Activated naive CD8-positive, alpha-beta T cell treated with anti-CD3 and anti-CD28 coated beads, Interleukin-2, amount 50 U/mL, for 16 hours (primary cell): ENCODE results near the gene PARP1.

Experiments used
- DNase-seq: peaks from one replicate; pipeline ENCODE4 v3.0.0-alpha.2; 2020; ENCODE audit warnings: low read depth, low spot score

Gene PARP1

DNA sequence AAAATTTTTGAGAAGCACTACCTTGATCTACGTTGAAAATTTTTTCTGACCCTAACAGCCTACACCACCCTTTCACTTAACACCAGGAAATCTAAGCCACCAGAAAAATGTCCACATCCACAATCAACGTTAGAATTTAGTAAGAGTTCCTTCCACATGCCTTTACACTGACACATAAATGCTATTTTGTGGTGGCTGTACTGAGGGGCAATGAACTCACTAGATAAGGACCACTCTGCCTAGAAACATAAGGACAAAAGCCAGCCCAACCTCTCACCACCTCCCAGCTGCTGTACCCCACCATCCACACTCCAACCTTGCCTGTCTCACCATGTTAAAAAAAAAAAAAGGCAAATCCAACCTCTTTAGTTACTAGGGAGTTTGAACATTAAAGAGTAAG is 29.8 kb downstream of the PARP1 start:
- DNase-seq: no peak

DNA sequence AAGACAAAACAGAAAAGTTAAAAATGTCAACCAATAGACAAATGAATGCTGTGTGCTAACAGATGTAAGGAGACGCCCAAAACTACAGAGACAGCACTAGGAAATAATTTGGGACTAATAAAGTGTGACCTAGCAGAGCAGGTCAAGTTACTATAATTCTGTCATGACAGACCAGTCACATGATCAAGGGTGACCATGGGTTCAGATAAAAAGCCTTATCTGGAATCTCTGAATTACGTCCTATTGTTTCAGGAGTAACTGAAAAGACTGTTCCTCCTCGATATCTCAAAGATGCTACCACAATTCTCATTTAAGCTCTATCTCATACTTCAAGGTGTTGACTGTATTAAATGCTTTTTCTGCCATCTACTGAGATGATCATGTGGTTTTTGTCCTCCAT is 31.6 kb downstream of the PARP1 start:
- DNase-seq: no peak

DNA sequence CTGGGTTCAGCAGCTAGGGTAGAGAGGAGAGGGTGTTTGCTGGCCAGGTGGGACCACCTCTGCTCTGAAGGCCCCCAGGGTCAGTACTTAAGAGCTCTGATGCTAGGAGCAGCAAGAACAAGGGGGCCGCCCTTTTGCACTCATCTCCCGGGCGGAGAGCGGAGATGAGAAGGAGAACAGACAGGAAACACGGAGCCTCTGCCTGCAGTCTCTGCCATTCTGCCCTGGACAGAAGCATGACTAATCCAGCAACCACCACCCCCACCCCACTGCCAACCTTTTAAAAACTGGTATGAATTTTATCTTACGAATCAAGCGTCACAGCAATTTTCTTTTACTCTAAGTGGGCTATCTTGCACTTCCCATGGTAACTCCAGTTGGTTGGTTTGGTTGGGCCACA is 34.5 kb downstream of the PARP1 start:
- DNase-seq: no peak

DNA sequence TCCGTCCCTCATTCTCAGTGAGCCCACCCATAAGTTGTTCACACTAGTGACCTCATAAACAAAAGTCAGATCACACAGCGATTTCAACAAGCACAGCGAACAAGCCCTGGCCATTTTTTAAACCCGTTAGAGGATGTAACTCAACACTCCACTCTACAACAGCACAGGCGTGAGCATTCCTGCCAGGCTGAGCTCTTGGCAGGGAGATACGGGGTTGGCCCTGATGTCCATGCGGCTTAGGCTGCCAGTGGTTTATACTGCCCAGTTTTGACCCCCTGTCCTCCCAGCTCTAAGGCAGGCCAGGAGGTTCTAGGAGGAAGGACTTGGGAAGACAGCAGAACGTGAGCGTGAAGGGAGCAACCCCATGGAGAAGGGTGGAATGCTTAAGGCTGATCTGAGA is 35.0 kb downstream of the PARP1 start:
- DNase-seq: no peak

DNA sequence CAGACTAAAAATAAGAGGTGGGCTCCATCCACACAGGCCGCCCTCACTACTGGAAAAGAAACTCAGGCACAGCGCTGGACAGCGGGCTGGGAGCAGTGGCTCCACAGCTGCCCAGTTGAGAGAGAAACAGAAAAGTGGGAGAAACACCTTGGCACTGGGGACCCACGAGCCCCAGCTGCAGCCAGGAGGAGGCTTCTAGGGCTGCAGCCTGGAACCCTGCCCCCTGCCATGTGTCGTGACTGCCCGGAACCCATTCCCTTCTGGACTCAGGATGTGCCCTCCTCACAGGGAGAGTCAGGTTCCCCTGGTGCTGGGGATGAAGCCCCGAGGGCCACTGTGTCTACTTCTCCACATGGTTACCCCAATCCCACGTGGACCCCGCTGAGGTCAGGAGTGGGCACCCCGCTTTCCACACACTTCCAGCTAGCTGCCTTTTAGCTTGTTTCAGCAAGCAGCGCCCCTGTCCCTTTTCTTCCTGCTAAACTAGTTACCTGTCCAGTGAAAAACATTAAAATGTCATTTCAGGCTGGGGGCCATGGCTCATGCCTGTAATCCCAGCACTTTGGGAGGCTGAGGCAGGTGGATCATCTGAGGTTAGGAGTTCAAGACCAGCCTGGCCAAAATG is 35.9 kb downstream of the PARP1 start:
- DNase-seq: no peak

DNA sequence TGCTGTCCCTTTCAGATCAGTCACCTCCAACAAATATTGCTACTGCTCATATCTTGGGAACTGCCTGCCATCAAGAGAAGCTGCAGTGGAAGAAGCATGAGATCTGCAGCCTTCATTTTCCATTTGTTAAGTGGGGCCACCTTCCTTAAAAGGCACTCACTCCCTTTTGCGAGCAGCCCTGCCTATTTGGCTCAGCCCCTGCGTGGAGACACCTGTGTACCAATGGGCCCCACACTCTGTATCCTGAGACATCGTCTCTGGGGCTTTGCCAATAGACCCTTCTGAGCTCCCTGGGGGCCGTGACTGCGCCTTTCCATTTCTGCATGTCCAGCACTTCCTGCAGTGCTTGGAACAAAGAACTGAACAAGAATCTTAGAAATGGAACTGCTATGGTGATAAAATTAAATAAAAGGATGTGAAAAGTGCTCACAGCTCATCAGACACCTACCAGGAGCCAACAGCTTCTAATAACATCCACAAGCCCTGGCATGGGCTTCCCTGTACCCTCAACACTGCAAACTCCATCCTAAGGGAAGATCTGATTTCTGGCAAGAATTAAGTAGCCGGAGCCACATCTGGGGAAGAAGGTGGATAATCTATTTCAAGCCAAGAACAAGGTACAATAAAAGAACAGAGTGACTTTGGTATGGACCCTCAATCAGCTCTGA is 36.7 kb downstream of the PARP1 start:
- DNase-seq: no peak

DNA sequence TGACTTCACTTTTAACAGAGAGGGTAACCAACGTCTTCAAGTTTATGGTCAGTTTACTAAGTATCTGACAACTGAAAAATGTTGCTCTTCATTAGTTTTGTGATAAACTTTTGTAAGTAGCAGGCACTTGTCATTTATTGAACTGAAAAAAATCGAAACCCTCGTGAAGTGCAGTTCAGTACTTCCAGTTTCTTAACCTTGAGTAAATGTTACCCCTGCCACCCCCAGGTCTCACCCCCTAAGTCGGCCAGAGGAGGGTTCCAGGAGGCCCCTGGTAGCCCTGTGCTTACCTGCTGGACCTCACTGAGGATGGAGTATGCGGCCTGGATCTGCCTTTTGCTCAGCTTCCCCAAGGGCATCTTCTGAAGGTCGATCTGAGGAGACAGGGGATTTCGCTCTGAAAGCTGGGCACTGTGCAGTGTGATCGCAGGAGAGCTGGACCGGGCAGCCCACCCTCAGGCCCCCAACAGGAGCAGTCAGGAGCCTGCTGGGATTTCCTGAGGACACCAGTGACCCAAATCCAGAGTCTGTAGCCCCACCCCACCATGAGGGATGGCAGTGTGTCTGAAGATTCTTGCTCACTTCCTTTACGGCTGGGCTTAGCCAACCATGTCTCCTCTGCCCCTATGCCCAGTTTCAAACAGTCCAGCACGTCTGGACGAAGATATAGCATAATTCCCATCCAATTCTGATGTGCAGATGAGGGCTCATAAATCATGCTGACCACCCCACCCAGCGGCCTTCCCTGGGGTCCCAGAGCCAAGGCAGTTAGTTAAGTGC is 37.6 kb downstream of the PARP1 start:
- no peak for DNase-seq

DNA sequence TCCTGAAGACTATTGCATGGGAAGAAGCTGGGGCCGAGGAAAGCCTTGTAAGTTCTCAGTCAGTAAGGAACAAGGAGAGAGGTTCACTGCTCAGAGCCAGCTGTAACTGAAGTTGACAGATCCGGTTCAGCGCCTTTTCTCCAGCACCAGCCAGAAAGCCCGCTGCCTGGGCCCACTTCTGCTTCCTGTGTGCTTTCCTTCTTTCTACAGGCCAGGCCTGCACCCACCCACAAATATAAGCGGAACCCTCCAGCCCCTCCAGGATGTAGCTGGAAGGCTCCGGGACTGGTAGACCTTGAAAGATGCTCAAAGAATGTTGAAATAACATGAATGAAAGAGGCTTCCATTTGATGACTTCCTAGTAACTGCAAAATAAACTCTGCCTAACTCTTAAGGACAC is 38.8 kb downstream of the PARP1 start:
- DNase-seq: no peak

DNA sequence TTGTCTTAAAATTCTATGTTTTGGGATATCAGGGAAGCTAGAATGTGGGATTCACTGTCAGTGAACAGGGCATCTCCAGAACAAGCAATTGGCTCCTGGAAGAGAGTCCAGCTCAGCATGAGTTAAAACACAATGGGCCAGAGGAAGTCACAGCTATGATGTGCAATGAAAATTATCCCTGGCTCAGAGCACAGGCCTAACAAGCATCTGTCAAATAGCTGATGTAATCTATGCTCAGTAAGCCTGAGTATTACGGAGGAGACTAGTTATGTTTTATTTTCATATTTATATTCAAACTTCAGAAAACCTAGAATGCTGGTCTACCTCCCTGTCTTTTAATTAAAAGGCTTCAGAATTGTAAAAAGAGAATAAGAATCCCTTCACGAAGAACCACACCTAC is 41.6 kb downstream of the PARP1 start:
- DNase-seq: no peak

DNA sequence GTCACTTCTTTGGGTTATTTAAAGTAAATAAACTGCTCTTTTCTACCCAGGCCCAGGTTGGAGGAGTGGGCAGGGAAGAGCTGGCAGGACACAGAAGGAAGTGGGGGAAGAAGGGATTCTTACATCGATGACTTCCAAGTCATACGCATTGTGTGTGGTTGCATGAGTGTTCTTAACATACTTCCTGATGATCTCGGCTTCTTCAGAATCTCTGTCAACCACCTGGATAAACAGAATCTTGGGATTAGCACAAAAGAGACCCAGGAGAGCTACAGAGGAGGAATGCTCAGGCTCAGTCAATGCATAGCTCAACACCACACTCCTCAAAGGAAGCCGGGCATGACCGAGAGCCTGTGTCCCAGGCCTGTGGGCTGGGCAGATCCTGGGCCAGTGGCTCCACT is 42.1 kb downstream of the PARP1 start:
- no peak for DNase-seq

DNA sequence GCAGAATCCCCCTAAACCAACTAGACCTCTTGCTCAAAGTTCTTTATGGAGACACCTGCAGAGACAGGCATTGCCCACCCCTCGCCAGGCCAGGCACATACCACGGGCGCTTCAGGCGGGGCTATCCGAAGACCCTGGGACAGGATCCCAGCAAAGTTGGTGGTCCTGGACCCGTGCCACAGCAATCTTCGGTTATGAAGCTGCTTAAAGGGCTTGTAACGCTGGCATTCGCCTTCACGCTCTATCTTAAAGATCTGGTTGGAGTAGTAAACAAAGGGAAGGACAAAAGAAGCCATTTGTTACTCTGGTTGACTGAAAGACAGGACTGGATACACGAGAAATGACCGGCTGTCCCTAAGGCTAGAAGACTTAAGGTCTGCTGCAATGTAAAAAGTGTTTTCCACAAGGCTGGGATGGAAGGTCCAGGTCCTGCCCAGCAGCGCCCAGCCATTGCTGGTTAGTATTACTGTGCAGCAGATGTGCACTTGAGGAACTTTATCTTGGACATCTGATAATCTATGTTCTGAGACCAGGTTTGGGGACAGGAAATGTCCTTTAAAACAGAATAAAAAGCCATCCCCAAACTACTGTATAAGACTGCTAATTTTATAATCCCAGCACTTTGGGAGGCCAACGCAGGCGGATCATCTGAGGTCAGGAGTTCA is 42.9 kb downstream of the PARP1 start:
- DNase-seq: no peak

DNA sequence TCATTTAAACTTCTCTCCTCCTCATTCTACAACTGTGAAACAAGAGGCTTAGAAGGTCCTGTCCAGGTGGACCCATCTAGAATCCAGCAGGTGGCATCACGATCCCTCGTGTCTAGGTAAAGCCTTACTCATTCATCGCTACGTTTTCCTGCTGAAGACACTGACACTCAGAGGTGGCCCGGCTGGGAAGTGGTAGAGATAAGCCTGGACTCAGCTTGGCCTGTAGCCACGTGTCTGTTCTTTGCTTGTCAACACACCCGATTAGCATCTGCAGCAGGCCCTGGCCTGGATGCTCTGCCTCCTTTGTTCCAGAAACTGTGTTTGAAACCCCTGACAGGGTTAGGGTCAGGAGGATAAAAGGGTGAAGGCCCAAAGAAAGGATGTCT is 43.4 kb downstream of the PARP1 start:
- DNase-seq: no peak

DNA sequence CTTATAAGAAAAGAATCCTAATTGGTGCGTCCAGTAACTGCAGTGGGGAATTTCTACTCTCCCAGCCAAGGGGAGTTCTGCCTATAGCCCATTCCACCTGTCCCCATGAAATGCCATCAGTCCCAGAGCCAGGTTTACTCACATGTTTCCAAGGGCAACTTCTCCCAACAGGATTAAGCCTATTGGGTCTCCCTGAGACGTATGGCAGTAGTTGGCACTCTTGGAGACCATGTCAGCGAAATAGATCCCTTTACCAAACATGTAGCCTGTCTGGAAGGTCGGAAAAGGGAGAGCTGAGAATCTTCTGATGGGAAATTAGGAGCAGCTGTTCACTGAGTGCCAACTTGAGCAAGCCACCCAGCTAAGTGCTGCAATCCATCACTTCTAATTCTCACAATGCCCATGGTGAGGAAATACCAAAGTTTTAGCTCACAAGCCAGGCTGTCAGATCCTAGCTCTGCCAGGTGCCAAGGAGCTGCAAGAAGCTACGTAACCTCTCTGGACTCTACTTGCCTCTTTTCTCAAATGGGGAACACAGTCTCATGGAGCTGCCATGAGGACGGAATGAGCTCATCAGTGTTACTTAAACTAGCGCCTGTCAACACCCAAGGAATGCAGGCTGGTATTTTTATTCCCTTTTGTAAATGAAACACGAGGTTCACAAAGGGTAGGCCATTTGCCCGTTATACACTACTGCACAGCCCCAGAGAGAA is 43.9 kb downstream of the PARP1 start:
- no peak for DNase-seq

DNA sequence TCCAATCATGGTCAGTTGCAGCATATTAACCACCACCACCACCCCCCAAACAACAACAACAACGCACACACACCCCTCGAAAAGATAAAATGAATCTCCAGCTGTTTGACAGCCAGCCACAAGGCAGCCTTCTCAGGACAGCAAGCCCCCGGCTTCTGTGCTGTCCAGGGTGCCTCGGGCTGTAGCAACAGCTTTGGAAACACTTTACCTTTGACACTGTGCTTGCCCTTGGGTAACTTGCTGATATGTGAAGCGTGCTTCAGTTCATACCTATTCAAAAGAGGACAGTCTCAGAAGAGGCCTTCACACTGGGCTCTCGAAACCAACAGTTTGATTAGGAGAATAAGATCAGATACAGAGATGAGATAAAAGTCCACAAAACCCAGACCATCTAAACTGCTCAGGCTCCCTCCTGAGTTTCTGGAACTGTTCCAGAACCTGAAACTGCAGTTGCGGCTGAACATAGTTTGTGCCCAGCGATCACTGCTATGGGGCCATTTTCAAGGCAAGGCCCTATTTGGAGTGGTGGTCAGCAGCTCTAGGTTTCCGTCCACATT is 44.9 kb downstream of the PARP1 start:
- DNase-seq: no peak

DNA sequence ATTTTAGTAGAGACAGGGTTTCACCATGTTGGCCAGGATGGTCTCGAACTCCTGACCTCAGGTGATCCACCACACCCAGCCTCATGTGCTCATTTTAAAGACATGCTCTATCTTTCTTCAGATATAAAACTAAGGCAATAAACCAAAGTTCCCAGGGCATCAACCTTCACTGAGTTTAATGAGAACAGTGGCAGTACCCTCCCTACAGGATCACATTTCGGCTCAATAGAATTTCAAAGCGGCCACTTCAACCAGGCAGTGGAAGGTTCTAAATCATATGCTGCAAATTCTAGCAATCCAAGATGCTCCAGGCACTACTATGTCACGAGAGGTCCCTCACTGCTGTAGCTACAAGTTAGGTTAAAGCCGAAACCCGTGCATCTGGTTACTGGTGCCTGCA is 45.5 kb downstream of the PARP1 start:
- no peak for DNase-seq

DNA sequence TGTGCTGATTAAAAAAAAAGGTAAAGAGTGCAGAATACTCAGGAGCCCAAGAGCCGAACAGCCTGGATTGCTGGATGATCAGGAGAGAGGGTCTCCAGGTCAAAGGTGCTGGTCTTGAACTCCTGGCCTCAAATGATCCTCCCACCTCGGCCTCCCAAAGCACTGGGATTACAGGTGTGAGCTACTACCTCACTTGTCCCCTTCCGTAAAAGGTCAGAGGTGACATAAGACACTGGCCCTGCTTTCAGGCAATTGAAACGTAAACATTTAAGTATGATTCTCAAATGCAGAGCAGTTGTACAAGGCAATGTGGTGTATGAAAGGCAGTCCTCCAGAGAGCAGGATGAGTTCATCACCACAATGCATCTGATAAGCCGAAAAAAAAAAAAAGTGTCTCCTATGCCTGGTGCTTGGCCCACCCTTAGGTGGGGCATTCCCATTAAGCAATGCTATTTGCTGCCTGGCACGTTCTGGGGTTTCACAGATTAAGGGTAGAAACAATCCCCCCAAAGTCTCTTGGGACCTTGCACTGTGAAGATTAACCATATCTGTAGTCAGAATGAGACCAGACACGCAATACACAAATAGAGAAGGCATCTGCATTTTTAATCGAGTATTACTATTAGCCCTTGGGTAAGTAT is 47.7 kb downstream of the PARP1 start:
- DNase-seq: no peak

DNA sequence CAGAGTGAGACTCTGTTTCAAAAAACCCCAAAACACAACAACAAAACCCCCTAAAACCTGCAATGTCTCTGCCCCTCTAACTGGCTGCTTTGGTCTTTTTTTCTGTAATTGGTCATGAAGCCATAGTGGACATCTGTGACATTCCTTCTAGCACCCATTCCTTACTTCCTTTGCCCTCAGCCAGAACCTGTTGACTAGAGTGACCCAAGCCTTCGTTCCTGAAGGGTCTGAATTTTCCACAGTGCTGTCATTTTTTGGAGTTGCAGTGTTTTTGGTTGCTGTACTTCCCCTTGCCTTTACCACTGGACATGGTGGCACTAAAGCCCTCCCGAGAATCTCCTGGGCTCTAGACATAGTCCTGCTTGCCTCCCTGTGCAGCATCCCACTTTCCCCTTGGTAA is 50.5 kb downstream of the PARP1 start:
- no peak for DNase-seq

DNA sequence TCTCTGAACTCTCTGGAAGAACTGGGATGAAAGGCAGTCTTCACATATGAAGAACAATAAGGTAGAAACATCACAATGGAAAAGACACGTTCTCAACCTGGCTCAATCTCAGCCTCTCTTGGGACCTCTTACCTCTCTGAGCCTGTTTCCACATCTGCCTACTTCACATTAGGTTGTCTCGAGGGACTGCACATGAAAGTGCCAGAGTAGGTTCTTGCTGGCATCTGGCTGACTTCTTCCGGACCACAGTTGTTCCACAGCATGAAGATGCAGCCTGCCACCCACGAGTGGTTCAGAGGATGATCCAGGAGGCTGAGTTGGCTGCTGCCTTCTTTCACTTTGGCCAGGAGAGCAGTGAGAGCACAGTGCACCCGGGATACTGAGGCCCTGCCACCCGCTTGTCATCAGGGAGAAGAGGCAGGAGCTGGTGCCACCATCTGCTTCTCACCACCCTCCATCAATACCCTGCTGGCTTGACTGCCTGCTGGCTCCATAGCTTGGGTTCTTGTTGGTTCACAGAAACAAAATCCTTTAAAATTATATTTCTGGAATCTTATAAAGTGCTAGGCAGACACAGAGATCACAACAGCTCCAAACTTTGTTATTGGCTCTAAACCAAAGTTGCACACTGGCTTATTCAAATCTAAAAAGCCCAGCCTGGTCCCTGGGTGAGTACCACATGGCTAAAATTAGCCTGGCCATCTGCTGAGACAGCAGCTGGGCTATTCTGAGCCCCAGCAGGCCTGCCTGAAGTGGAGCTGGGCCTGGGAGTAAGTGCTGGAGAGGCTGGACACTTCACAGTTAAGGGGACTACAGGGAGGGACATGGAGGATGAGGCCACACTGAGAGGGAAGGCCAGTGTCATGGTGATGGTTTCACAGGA is 52.0 kb downstream of the PARP1 start:
- no peak for DNase-seq

DNA sequence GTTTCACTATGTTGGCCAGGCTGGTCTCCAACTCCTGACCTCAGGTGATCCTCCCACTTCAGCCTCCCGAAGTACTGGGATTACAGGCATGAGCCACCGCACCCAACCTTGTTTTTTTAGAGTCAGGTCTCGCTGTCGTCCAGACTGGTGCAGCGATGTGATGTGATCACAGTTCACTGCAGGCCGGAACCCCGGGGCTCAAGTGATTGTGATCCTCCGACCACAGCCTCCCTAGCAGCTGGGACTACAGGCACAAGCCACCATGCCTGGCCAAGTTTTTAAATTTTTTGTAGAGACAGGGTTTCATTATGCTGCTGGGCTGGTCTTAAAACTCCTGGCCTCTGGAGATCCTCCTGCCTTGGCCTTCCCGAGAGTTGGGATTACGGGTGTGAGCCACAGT is 52.9 kb downstream of the PARP1 start:
- no peak for DNase-seq
